ENCODE results near the gene IQGAP3.

DNA sequence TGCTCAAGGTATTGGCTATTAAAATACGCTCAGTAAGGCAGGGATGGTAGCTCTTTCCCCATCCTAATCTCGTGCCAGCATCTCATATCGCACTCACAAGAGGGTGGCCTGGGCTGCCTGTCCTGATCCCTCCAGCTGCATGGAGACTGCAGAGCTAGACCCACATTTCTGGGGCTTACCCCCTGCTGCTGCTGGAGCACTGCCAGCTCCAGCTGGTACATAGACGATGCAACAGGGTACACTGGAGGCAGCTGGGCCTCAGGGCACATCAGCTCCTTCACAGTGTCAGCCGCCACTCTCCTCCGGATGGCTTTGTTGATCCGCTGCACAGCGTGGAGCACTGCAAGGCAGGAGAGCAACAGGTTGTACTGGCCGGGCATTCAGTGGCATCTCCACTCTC, 16.0 kb downstream of the IQGAP3 start:
- TF ChIP-seq, protein P1, sequence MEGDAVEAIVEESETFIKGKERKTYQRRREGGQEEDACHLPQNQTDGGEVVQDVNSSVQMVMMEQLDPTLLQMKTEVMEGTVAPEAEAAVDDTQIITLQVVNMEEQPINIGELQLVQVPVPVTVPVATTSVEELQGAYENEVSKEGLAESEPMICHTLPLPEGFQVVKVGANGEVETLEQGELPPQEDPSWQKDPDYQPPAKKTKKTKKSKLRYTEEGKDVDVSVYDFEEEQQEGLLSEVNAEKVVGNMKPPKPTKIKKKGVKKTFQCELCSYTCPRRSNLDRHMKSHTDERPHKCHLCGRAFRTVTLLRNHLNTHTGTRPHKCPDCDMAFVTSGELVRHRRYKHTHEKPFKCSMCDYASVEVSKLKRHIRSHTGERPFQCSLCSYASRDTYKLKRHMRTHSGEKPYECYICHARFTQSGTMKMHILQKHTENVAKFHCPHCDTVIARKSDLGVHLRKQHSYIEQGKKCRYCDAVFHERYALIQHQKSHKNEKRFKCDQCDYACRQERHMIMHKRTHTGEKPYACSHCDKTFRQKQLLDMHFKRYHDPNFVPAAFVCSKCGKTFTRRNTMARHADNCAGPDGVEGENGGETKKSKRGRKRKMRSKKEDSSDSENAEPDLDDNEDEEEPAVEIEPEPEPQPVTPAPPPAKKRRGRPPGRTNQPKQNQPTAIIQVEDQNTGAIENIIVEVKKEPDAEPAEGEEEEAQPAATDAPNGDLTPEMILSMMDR (IDR thresholded peaks at IDR 0.05): no peak
- TF ChIP-seq POLR2A (IDR thresholded peaks at IDR 0.05): no peak
